ENCODE measurements around the gene DHX34. TPM values are rescaled to one million over a fixed set of nuclear protein-coding genes. Genes with fewer than 3 reads are reported as not detected.
A peak's percentile ranks its signal among the peaks of the same experiment; 100 is the strongest.
"Not testable (repeated sequence)": the region's sequence is repeated elsewhere in the genome, so short reads cannot be mapped to it uniquely, and the experiment has no call there.

DHX34 gene
- total and polyA plus RNA-seq, 2 experiments from 2014 or later, result 7.7 to 11.0 TPM

DNA sequence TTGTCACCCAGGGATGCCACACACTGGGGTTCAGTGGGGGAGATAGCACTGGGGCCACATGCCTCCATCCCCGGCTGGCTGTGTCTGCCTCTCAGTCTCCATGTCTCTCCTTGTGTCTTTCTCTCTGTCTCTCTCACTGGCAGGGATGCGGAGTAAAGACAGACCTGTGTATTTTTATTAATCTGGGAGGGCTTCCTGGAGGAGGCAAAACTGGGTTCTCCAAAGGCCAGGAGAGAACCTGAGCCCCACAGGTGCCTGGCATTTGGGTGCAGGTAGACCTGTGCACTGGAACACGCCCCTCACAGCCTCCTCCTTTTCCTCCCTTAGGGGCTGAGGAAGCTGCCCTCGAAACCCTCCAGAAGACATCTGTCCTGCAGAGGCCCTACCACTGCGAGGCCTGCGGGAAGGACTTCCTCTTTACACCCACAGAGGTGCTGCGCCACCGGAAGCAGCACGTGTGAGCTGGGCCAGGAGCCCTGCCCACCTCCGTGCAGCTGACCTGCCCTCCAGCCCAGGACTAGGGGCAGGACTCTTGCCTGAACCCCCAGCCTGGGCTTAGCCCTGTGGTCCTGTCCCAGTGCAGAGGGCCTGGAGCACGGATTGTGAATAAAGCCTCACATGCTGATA, 32.7 kb downstream of the DHX34 start:
- Histone ChIP-seq H3F3A (ENCODE audit: insufficient read depth) (no peaks in the 10 kb centered on the region), H3K9me3 (ENCODE audit: low read depth) (no peaks in the 10 kb centered on the region), H3K79me2 (ENCODE audit: insufficient read depth) (no peaks in the 10 kb centered on the region), H3K4me3 (no peak overlapping the region), H3K36me3 (ENCODE audit: low read depth) (no peaks in the 10 kb centered on the region; the same call in 1 of the 2 replicates), H2AFZ (no peak overlapping the region), H4K20me1 (ENCODE audit: insufficient read depth) (no peaks in the 10 kb centered on the region), H3K9ac (no peak overlapping the region), H3K27ac (no peak overlapping the region), H3K4me1 (ENCODE audit: insufficient read depth) (no peaks in the 10 kb centered on the region; the same call in 1 of the 2 replicates), H3K4me2 (ENCODE audit: unreplicated experiment) (no peak overlapping the region), H3K27me3 (replicated peaks; ENCODE audit: insufficient read depth) (no peaks in the 10 kb centered on the region), H3K9me2 (ENCODE audit: insufficient read depth) (no peaks in the 10 kb centered on the region)
- 77 to 81% methylated on average over 10 to 11 of the region's 11 CpGs for WGBS, 2 experiments (ENCODE audit: low coverage in 1 of 2, low lambda C conversion rate in 2 of 2, missing lambda C conversion rate in 2 of 2)
- no peak for TF ChIP-seq EZH2 (IDR thresholded peaks at IDR 0.05; ENCODE audit: insufficient read depth, poor library complexity, severe bottlenecking)
- in situ Hi-C loops (cut with MboI), result loop anchor here (10.0 kb wide), 1 partner anchor 87 kb away; no protein-coding TSS in a partner anchor
- DNase-seq, result no peak

DNA sequence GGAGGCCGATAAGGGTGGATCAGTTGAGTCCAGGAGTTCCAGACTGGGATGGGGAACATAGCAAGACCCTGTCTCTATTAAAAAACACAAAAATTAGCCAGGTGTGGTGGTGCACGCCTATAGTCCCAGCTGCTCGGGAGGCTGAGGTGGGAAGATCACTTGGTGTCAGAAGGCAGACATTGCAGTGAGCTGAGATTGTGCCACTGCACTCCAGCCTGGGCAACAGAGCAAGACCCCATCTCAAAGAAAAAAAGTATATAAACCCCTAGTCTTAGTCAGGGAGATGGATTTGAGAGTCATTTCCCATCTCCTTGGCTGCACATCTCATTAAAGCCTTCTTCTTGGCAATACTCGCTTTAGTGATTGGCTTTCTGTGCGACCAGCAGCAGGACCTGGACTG, 34.8 kb downstream of the DHX34 start:
- DNase-seq; H3K4me2 ChIP-seq (ENCODE audit: unreplicated experiment); H3F3A ChIP-seq (ENCODE audit: insufficient read depth); H3K4me3 ChIP-seq; H3K9ac ChIP-seq; H2AFZ ChIP-seq; H3K9me3 ChIP-seq (ENCODE audit: low read depth); H3K36me3 ChIP-seq (ENCODE audit: low read depth); H3K27me3 ChIP-seq (replicated peaks; ENCODE audit: insufficient read depth); H3K4me1 ChIP-seq (ENCODE audit: insufficient read depth); H3K79me2 ChIP-seq (ENCODE audit: insufficient read depth); H3K9me2 ChIP-seq (ENCODE audit: insufficient read depth); H4K20me1 ChIP-seq (ENCODE audit: insufficient read depth): not testable (repeated sequence)
- 55 to 64% methylated on average over 5 of the region's 5 CpGs for WGBS, 2 experiments (ENCODE audit: low coverage in 1 of 2, low lambda C conversion rate in 2 of 2, missing lambda C conversion rate in 2 of 2)
- H3K27ac ChIP-seq, result 0 out of 2 replicates have a peak overlapping the region, but pooled peaks have one; percentile 14
- in situ Hi-C loops (cut with MboI), result loop anchor here (10.0 kb wide), 1 partner anchor 89 kb away; no protein-coding TSS in a partner anchor

DNA sequence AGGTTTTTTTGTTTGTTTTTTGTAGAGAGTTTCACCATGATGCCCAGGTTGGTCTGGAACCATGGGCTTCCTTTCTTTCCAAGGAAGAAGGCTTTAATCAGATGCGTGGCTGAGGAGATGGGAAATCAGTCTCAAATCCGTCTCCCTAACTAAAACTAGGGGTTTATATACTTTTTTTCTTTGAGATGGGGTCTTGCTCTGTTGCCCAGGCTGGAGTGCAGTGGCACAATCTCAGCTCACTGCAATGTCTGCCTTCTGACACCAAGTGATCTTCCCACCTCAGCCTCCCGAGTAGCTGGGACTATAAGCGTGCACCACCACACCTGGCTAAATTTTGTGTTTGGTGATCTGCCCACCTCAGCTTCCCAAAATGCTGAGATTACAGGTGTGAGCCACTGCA, 35.4 kb downstream of the DHX34 start:
- H3K4me1 ChIP-seq (ENCODE audit: insufficient read depth); H3K27ac ChIP-seq; H3F3A ChIP-seq (ENCODE audit: insufficient read depth); H3K4me3 ChIP-seq; DNase-seq; H3K36me3 ChIP-seq (ENCODE audit: low read depth); H3K27me3 ChIP-seq (replicated peaks; ENCODE audit: insufficient read depth); H3K79me2 ChIP-seq (ENCODE audit: insufficient read depth); H3K4me2 ChIP-seq (ENCODE audit: unreplicated experiment); H3K9ac ChIP-seq; H3K9me3 ChIP-seq (ENCODE audit: low read depth); H3K9me2 ChIP-seq (ENCODE audit: insufficient read depth); H4K20me1 ChIP-seq (ENCODE audit: insufficient read depth); H2AFZ ChIP-seq: not testable (repeated sequence)
- WGBS, 2 experiments (ENCODE audit: low coverage in 1 of 2, low lambda C conversion rate in 2 of 2, missing lambda C conversion rate in 2 of 2), result 71 to 78% methylated on average over 4 of the region's 4 CpGs
- in situ Hi-C loops (cut with MboI), result loop anchor here (10.0 kb wide), 1 partner anchor 90 kb away; no protein-coding TSS in a partner anchor

DNA sequence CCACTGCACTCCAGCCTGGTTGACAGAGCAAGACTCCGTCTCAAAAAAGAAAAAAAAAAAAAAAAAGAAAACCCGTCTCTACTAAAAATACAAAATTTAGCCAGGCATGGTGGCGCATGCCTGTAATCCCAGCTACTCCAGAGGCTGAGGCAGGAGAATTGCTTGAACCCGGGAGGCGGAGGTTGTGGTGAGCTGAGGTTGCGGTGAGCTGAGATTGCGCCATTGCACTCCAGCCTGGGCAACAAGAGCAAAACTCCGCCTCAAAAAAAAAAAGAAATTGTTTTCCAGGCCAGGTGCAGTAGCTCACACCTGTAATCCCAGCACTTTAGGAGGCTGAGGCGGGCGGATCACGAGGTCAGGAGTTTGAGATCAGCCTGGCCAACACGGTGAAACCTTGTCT, 37.5 kb downstream of the DHX34 start:
- not testable (repeated sequence) for H3K27ac ChIP-seq; H3K9me3 ChIP-seq (ENCODE audit: low read depth); H3F3A ChIP-seq (ENCODE audit: insufficient read depth); H3K9me2 ChIP-seq (ENCODE audit: insufficient read depth); DNase-seq; H3K79me2 ChIP-seq (ENCODE audit: insufficient read depth); H3K4me1 ChIP-seq (ENCODE audit: insufficient read depth); H4K20me1 ChIP-seq (ENCODE audit: insufficient read depth); H3K36me3 ChIP-seq (ENCODE audit: low read depth); H3K4me2 ChIP-seq (ENCODE audit: unreplicated experiment); H3K9ac ChIP-seq; H3K4me3 ChIP-seq; H2AFZ ChIP-seq; H3K27me3 ChIP-seq (replicated peaks; ENCODE audit: insufficient read depth)
- 72 to 74% methylated on average over 11 to 12 of the region's 12 CpGs for WGBS, 2 experiments (ENCODE audit: low coverage in 1 of 2, low lambda C conversion rate in 2 of 2, missing lambda C conversion rate in 2 of 2)
- in situ Hi-C loops (cut with MboI), result loop anchor here (10.0 kb wide), 1 partner anchor 92 kb away; no protein-coding TSS in a partner anchor

DNA sequence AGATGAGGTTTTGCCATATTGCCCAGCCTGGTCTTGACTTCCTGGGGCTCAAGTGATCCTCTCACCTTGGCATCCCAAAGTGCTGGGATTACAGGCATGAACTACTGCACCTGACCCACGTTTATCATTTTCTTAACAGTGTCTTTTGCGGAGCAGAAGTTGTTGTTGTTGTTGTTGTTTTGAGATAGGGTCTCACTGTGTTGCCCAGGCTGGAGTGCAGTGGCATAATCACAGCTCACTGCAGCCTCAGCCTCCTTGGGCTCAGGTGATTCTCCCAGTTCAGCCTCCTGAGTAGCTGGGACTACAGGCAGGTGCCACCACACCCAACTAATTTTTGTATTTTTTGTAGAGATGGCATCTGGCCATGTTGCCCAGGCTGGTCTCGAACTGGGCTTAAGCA, 38.5 kb downstream of the DHX34 start:
- H3K4me1 ChIP-seq (ENCODE audit: insufficient read depth); H3K9me2 ChIP-seq (ENCODE audit: insufficient read depth); H3K4me2 ChIP-seq (ENCODE audit: unreplicated experiment); DNase-seq; H3K27ac ChIP-seq; H3K79me2 ChIP-seq (ENCODE audit: insufficient read depth); H3K27me3 ChIP-seq (replicated peaks; ENCODE audit: insufficient read depth); H4K20me1 ChIP-seq (ENCODE audit: insufficient read depth); H2AFZ ChIP-seq; H3K4me3 ChIP-seq; H3K9ac ChIP-seq; H3F3A ChIP-seq (ENCODE audit: insufficient read depth); H3K36me3 ChIP-seq (ENCODE audit: low read depth); H3K9me3 ChIP-seq (ENCODE audit: low read depth): not testable (repeated sequence)
- WGBS, 2 experiments (ENCODE audit: low coverage in 1 of 2, low lambda C conversion rate in 2 of 2, missing lambda C conversion rate in 2 of 2), result 74 to 85% methylated on average over 3 of the region's 3 CpGs
- in situ Hi-C loops (cut with MboI), result loop anchor here (10.0 kb wide), 1 partner anchor 93 kb away; no protein-coding TSS in a partner anchor

DNA sequence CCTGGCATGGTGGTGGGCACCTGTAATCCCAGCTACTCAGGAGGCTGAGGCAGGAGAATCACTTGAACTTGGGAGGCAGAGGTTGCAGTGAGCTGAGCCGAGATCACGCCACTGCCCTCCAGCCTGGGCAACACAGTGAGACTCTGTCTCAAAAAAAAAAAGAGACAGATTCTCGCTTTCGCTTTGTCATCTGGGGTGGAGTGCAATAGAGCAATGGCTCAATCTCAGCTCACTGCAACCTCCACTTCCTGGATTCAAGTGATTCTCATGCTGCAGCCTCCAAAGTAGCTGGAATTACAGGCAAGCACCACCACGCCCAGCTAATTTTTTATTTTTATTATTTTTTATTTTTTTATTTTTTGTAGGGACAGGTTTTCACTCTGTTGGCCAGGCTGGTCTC, 39.6 kb downstream of the DHX34 start:
- not testable (repeated sequence) for H3K27ac ChIP-seq; H4K20me1 ChIP-seq (ENCODE audit: insufficient read depth); H3K4me3 ChIP-seq; H3K27me3 ChIP-seq (replicated peaks; ENCODE audit: insufficient read depth); H3K4me1 ChIP-seq (ENCODE audit: insufficient read depth); H3K4me2 ChIP-seq (ENCODE audit: unreplicated experiment); H3K9me2 ChIP-seq (ENCODE audit: insufficient read depth); H2AFZ ChIP-seq; H3F3A ChIP-seq (ENCODE audit: insufficient read depth); H3K79me2 ChIP-seq (ENCODE audit: insufficient read depth); H3K36me3 ChIP-seq (ENCODE audit: low read depth); H3K9ac ChIP-seq; H3K9me3 ChIP-seq (ENCODE audit: low read depth)
- in situ Hi-C loops (cut with MboI), result loop anchor here (10.0 kb wide), 1 partner anchor 94 kb away; no protein-coding TSS in a partner anchor
- 64 to 65% methylated on average over 5 of the region's 5 CpGs for WGBS, 2 experiments (ENCODE audit: low coverage in 1 of 2, low lambda C conversion rate in 2 of 2, missing lambda C conversion rate in 2 of 2)
- peak; percentile 29 for DNase-seq
